HUES64 (cell line): ENCODE data around the gene SEPTIN2.

Experiments
- H3K27ac ChIP-seq: 2 replicates; pipeline ENCODE4 v1.7.0; 2013; ENCODE audit warnings: low read depth, low read length, inconsistent platforms
- H3K27me3 ChIP-seq: 2 replicates; pipeline ENCODE4 v1.6.1; 2013; ENCODE audit warnings: mild to moderate bottlenecking, low read length; ENCODE audit not compliant: insufficient read depth
- H3K36me3 ChIP-seq: 2 replicates; pipeline ENCODE4 v1.6.1; 2013; ENCODE audit warnings: mild to moderate bottlenecking, low read length; ENCODE audit not compliant: insufficient read depth
- H3K4me1 ChIP-seq: 2 replicates; pipeline ENCODE4 v1.6.1; 2013; ENCODE audit warnings: mild to moderate bottlenecking, low read length, moderate library complexity; ENCODE audit not compliant: insufficient read depth
- H3K4me3 ChIP-seq: 2 replicates; pipeline ENCODE4 v1.5.1; 2013; ENCODE audit warnings: mild to moderate bottlenecking, low read length, moderate library complexity
- H3K9ac ChIP-seq: 2 replicates; pipeline ENCODE4 v1.6.1; 2013; ENCODE audit warnings: mild to moderate bottlenecking, low read depth, low read length
- H3K9me3 ChIP-seq: 2 replicates; pipeline ENCODE4 v1.6.1; 2013; ENCODE audit warnings: low read depth, low read length; ENCODE audit not compliant: insufficient read depth
- WGBS: fragments of 150-250, 120-280 bp; methylation state at CpG from one replicate; pipeline ENCODE4 v1.1.7; 2013; ENCODE audit warnings: missing lambda C conversion rate; 5-methylcytosine and 5-hydroxymethylcytosine counted together

SEPTIN2 gene

DNA sequence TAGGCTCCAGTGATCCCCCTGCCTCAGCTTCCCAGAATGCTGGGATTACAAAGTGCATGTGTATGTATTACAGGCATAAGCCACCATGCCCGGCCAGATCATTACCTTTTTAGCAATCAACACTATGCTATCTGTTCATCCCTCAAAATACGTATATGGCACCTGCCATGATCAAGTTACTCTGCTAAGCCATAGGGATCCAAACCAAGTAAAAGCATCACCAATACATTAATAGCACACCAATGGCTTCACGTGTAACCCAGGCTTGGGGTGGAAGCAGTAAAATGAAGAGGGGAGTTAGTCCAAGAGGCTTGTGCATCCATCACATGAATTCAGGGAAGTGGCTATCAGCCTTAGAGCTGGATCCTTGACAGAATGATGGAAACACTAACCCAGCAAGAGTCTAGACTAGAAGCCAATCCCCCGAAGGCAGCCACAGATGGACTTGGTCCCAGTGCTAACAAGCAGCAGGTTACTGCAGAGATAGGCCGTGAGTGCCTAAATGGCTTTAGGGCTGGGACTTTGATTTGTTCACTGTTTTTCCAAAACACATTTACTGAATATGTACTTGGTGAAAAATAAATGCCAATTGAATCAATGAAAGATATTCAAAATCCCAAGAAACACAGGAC, 11.6 kb upstream of the SEPTIN2 start:
- Histone ChIP-seq H3K36me3 (no peaks in the 10 kb centered on the region), H3K27ac (no peak overlapping the region), H3K4me3 (no peak overlapping the region), H3K9me3 (no peaks in the 10 kb centered on the region), H3K9ac (no peak overlapping the region), H3K27me3 (no peaks in the 10 kb centered on the region), H3K4me1 (peaks cover 12% of the 10 kb centered on the region; the same call in 1 of the 2 replicates)
- 92% methylated on average over 5 of the region's 5 CpGs for WGBS

DNA sequence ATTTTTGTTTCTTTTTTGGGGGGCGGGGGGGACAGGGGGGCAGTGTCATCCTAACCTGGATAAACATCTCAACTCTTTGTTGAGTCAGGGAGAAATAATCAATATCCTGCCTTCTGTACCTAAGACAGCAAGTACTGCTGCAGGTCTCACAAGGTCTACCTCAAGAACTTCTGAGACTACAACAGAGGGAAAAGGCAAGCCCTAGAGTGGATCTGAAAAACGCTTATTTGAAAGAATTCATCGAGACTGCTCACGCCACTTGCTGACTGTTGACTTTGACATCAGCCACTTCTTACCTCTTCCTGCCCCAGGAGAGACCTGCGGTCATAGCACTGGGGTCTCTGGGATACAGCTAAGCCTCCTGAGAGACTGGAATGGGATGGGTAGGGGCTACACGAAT, 8.7 kb upstream of the SEPTIN2 start:
- 84% methylated on average over 6 of the region's 6 CpGs for WGBS
- no peaks in the 10 kb centered on the region for H3K27me3 ChIP-seq
- H3K4me3 ChIP-seq: no peak overlapping the region
- H3K9ac ChIP-seq: no peak overlapping the region
- H3K9me3 ChIP-seq: no peaks in the 10 kb centered on the region
- H3K4me1 ChIP-seq: peaks cover 16% of the 10 kb centered on the region
- no peak overlapping the region for H3K27ac ChIP-seq
- H3K36me3 ChIP-seq: no peaks in the 10 kb centered on the region

DNA sequence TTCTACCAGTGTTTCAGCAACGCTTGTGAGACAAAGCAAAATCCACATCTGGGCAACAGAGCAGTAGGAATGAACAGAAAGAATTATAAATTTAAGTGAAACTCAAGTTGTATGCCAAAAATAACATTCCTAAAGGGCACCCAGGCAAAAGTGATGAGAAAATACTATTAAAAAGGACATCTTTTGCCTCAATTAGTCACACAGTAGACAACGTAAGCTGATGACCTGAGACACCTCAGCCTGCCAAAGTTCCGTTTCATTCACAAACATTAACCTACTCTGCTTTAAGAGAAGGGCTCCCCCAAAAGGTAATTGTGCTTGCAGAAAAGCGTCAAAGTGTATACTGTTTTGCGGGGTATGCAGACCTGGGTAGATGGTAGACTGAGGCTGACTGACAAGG, 7.5 kb upstream of the SEPTIN2 start:
- Histone ChIP-seq H3K4me1 (peaks cover 16% of the 10 kb centered on the region; the same call in 1 of the 2 replicates), H3K36me3 (no peaks in the 10 kb centered on the region), H3K9me3 (no peaks in the 10 kb centered on the region), H3K9ac (no peak overlapping the region), H3K4me3 (no peak overlapping the region), H3K27ac (no peak overlapping the region), H3K27me3 (no peaks in the 10 kb centered on the region)
- 89% methylated on average over 5 of the region's 5 CpGs for WGBS

DNA sequence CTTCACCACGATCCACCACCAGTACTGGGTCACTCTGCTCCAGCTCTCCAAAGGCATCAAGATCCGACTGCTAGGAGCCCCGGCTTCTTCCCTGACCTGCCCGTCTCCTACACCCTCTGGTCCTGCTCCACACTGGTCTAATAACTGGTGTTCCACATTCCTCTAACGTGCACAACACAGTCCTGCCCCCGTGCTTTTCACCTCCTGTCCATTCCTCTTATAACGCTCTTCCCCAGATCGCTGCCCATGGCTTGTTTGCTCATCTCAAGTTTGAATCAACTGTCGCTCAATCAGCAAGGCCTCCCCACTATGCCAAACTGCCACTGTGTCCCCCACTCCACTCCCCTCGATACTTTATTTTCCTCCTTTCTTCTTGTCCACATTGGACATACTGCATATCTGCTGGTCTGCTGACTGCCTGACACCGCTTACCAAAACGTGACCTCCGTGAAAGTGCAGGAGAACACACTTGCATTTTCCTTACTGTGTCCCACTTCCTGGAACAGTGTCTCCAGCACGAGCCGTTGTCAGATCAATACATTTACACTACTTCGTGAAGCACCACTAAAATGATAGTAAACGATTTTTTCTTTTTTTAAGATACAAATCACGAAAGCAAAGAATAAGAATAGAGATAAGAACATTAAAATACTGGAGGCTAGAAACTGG, 6.8 kb upstream of the SEPTIN2 start:
- H3K9ac ChIP-seq: no peak overlapping the region
- no peak overlapping the region for H3K4me3 ChIP-seq
- H3K27ac ChIP-seq: no peak overlapping the region
- no peaks in the 10 kb centered on the region for H3K9me3 ChIP-seq
- no peaks in the 10 kb centered on the region for H3K27me3 ChIP-seq
- 95% methylated on average over 17 of the region's 18 CpGs for WGBS
- H3K36me3 ChIP-seq: no peaks in the 10 kb centered on the region
- H3K4me1 ChIP-seq: peaks cover 18% of the 10 kb centered on the region; the same call in 1 of the 2 replicates

DNA sequence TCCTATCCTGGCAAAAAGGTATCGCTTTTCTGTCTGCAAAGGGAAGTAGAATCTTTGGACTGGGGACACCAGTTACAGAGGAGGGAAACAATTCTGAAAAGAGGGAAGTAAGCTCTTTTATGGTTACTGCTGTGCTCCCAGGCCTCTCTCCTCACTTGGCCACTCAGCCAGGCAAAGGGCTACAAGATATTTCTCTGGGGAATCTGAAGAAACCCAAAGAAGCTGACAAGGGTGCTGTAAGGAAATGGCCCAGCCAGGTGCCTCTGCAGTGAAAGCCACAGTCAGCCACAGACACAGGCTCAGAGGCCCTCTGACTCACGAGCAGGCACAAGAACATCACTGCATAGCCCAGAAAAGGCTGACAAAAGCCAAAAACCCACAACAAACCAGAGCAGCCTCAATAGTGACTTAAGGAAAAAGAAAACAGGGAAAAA, 6.0 kb upstream of the SEPTIN2 start:
- no peak overlapping the region for H3K9ac ChIP-seq
- no peaks in the 10 kb centered on the region for H3K27me3 ChIP-seq
- H3K36me3 ChIP-seq: no peaks in the 10 kb centered on the region
- H3K9me3 ChIP-seq: no peaks in the 10 kb centered on the region
- no peak overlapping the region for H3K27ac ChIP-seq
- peaks cover 21% of the 10 kb centered on the region; the same call in 1 of the 2 replicates for H3K4me1 ChIP-seq
- no peak overlapping the region for H3K4me3 ChIP-seq
- 77% methylated on average over 2 of the region's 2 CpGs for whole genome bisulfite sequencing

DNA sequence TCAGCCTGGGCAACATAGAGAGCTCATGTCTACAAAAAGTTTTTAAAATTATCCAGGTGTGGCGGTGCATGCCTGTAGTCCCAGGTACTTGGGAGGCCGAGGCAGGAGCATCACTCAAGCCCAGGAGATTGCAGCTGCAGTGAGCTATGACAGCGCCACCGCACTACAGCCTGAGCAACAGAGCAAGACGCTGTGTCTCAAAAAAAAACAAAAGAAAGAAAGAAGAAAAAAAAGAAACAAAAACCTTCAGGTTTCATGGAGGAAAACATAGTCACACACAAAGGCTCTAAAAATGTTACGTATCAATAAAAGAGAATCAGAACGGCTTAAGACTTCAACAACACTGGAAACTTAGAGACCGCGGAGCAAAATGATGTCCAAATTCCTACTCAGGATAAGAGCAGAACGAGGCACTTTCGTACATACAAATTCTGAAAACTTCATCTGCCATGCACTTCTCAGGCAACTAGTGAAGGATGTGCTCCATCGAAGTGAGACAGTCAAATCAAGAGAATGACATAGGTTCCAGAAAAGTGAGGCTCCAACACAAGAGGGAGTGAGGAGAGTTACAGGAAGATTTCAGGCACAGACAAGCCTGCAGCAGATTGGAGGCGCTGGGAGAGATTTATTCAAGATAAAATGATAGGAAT, 4.7 kb upstream of the SEPTIN2 start:
- H3K27ac ChIP-seq: no peak overlapping the region

DNA sequence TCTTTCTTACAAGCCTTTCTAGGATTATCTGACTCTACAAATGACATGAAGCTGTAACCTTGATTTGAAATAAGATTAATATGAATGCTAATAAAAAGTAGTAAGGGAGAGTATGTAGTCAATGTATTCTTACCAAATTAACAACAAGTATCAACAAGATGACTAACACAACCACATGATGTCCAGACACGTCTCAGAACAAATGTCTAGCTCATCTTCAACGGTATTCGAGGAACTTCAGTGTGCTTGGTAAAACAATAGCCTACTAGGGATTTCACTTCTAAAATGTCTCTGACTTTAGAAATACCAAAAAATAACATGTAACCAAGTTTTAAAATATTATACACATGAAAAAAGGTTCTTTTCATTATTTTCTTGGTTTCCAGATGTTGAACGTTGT, 3.6 kb upstream of the SEPTIN2 start:
- Histone ChIP-seq H3K27me3 (no peaks in the 10 kb centered on the region), H3K27ac (no peak overlapping the region), H3K4me1 (peaks cover 23% of the 10 kb centered on the region; the same call in 1 of the 2 replicates), H3K4me3 (no peak overlapping the region), H3K36me3 (no peaks in the 10 kb centered on the region), H3K9ac (no peak overlapping the region), H3K9me3 (no peaks in the 10 kb centered on the region)
- 88% methylated on average over 4 of the region's 4 CpGs for WGBS

More for the DNA sequence above, 4.7 kb upstream of the SEPTIN2 start:
- H3K4me3 ChIP-seq: no peak overlapping the region
- WGBS: 95% methylated on average over 13 of the region's 13 CpGs
- no peaks in the 10 kb centered on the region for H3K9me3 ChIP-seq
- no peaks in the 10 kb centered on the region for H3K36me3 ChIP-seq
- H3K4me1 ChIP-seq: peaks cover 21% of the 10 kb centered on the region; the same call in 1 of the 2 replicates
- no peak overlapping the region for H3K9ac ChIP-seq
- no peaks in the 10 kb centered on the region for H3K27me3 ChIP-seq

DNA sequence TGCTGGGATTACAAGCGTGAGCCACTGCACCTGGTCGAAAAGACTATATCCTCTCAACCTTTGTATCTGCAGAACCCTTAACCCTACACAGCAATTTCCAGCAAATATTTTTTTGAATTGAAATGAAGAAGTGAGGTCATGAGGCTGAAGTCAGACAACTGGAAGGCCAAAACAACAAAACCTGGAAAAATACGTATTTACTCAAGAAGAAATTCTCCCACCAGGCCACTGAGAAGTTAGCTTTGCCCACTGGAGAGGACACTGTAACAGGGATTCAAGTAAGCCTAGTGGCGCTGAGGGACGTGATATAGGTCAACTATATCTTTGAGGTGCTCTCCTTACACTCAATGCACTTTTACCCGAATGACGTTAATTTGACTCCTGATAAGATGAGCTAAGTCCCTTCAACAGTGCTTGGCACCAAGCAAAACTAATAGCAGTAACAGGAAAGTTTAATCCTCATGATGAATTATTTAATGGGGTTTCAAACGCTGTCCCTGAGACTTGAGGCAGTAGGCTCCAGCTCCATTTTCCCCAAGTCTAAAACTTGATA, 2.1 kb upstream of the SEPTIN2 start:
- H3K36me3 ChIP-seq: peaks cover 11% of the 10 kb centered on the region; the same call in 1 of the 2 replicates
- peaks cover 33% of the 10 kb centered on the region; the same call in 1 of the 2 replicates for H3K4me1 ChIP-seq
- H3K27me3 ChIP-seq: no peaks in the 10 kb centered on the region
- no peak overlapping the region for H3K27ac ChIP-seq
- H3K9ac ChIP-seq: peak overlapping the region; percentile 100; the same call in 1 of the 2 replicates
- 93% methylated on average over 8 of the region's 8 CpGs for WGBS
- no peaks in the 10 kb centered on the region for H3K9me3 ChIP-seq
- H3K4me3 ChIP-seq: peak overlapping the region; percentile 95

DNA sequence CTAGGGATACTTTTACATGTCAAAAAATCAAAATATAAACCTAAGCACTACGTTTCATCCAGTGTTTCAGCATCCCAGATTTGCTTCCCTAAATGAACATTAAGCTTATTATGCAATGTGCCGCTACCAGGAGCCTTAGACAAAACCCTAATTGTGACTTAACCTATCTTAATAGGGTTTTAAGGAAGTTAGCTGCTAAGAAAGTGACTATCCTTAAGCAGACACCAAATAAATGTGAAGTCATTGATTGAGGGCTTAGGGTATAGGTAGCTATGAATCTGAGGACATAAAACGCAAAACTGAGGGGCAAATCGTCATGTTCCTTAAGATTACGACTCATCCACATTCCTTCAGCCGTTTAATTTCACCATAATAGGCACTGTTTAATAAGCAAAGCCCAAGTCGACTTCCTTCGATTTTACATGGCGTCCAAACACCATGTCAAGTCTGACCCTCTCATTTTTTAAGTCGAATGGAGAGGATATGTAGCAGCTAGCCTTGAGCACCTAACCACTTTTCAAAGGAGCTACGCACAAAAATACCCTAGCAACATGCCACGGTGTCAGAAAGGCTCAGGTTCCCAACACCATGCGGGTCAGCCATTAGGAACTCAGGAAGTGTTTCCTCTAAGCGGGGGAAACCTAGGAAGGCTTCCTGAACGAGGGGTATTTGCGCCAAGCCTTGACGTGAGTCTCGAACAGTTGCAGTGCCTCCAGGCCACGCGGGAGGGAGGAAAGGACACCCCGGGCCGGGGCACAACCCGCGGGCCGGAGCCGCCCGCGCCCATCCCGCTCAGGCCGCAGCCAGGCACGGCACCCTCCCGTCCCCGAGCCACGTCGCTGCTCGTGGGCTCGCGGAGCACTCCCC, 1.3 kb upstream of the SEPTIN2 start:
- Histone ChIP-seq H3K4me3 (peak overlapping the region; percentile 95), H3K4me1 (peaks cover 33% of the 10 kb centered on the region; the same call in 1 of the 2 replicates), H3K36me3 (peaks cover 13% of the 10 kb centered on the region; the same call in 1 of the 2 replicates), H3K27ac (peak overlapping the region; percentile 99), H3K9me3 (no peaks in the 10 kb centered on the region), H3K9ac (peak overlapping the region; percentile 100), H3K27me3 (no peaks in the 10 kb centered on the region)
- 6% methylated on average over 38 of the region's 38 CpGs for WGBS

DNA sequence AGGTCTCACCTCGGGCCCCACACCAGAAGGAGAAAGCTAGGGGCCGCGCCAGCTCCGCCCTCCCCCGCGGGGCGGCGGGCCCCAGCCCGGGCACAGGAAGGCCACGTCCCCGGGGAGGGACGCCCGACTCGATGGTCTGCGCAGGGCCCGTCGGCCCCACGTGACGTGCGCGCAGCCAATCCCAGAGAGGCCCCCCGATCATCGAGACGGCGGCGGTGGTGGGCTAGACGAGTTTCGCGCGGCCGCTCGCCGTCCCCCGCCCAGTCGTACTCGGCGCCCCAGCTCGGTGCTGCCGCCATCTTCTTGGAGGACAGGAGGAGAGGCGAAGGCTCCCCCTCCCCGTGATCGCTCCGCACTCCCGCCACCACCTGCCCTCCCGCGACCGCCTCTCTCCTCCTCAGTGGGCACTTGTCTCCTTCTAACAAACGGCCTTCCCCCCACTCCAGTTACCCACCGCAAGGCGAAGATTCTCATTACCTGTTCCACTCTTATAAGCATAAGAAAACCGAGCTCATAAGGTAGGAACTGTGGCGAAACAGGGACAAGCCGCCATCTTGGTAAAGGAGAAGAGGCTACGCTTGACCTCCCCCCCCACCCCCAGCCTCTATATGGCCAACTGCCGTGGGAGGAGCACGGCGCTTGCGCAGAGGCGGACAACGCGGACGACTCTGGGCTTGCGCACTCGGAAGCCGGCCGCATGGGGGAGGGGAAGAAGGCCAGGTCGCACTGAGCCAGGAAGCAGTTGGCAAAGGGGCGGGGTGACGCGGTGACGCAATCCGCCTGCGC, 439 bp upstream of the SEPTIN2 start, which contains the start of gene HDLBP:
Gene HDLBP (minus strand): TSS at position 580 of the 786 bp plus-strand sequence. CDS start 48,803 bp downstream, outside the sequence.
- Histone ChIP-seq H3K9me3 (no peaks in the 10 kb centered on the region), H3K4me3 (peak within 1 kb of the TSS; percentile 95), H3K36me3 (peaks cover 19% of the 10 kb centered on the region; the same call in 1 of the 2 replicates), H3K4me1 (peaks cover 33% of the 10 kb centered on the region), H3K27me3 (no peaks in the 10 kb centered on the region), H3K27ac (peak within 1 kb of the TSS; percentile 99), H3K9ac (peak within 1 kb of the TSS; percentile 100)
- under 1% methylated on average over 72 of the region's 73 CpGs for WGBS
